Peyer's patch (tissue), 4 donors: ENCODE results near the gene MMP24.

Experiments
- POLR2A ChIP-seq, 2 donors: fragments of 450-650 bp; IDR thresholded peaks; one replicate each; pipeline ENCODE4 v1.5.1; 2017; ENCODE audit warnings: antibody characterized with exemption in 2 of 2, mild to moderate bottlenecking in 2 of 2, moderate library complexity in 2 of 2
- TF ChIP-seq, protein P1 (sequence below), 6 experiments: fragments of 450-650 bp in 4 of 6; fragments of 200-600 bp in 2 of 6; sonication (generic) in 1 of 6; IDR thresholded peaks; one replicate each; pipeline ENCODE4 v1.5.1; 2017 to 2019; ENCODE audit warnings: antibody characterized with exemption in 6 of 6, mild to moderate bottlenecking in 3 of 6, moderate library complexity in 1 of 6

GRCh38 chr20:35301426-35301825 lies 74.9 kb downstream of the MMP24 start:
- TF ChIP-seq, protein P1, sequence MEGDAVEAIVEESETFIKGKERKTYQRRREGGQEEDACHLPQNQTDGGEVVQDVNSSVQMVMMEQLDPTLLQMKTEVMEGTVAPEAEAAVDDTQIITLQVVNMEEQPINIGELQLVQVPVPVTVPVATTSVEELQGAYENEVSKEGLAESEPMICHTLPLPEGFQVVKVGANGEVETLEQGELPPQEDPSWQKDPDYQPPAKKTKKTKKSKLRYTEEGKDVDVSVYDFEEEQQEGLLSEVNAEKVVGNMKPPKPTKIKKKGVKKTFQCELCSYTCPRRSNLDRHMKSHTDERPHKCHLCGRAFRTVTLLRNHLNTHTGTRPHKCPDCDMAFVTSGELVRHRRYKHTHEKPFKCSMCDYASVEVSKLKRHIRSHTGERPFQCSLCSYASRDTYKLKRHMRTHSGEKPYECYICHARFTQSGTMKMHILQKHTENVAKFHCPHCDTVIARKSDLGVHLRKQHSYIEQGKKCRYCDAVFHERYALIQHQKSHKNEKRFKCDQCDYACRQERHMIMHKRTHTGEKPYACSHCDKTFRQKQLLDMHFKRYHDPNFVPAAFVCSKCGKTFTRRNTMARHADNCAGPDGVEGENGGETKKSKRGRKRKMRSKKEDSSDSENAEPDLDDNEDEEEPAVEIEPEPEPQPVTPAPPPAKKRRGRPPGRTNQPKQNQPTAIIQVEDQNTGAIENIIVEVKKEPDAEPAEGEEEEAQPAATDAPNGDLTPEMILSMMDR (IDR thresholded peaks at IDR 0.05), result no peak
- TF ChIP-seq POLR2A (IDR thresholded peaks at IDR 0.05), result no peak
